Neural cell (in vitro differentiated cells): ENCODE data around the gene SLC6A18.

Source experiments
- CTCF ChIP-seq: fragments of 450-650 bp; IDR thresholded peaks from 2 replicates; pipeline ENCODE4 v1.5.1; 2014; ENCODE audit warnings: antibody characterized with exemption, mild to moderate bottlenecking, moderate library complexity; ENCODE audit not compliant: poor library complexity, severe bottlenecking
- REST ChIP-seq: IDR thresholded peaks from 2 replicates; pipeline ENCODE4 v1.6.1; 2012; ENCODE audit warnings: borderline replicate concordance
- TAF1 ChIP-seq: IDR thresholded peaks from 2 replicates; pipeline ENCODE4 v1.6.1; 2012; ENCODE audit warnings: low read depth

GRCh38 chr5:1277781-1278180 is 52.6 kb downstream of the SLC6A18 start:
- TF ChIP-seq REST (no peak), CTCF (no peak), TAF1 (no peak)
